T-helper 17 cell (primary cell): ENCODE measurements around the gene ERVV-1. TPM values are rescaled to one million over a fixed set of nuclear protein-coding genes. Genes with fewer than 3 reads are reported as not detected.
"Not testable (repeated sequence)": the region's sequence is repeated elsewhere in the genome, so short reads cannot be mapped to it uniquely, and the experiment has no call there.

ENCODE experiments used
- ATAC-seq: fragments of 150-1000 bp; cut with Tn5 transposase; 2 replicates; pipeline ENCODE4 v1.10.0; 2021; ENCODE audit warnings: mild to moderate bottlenecking, moderate library complexity
- DNase-seq, 3 donors: peaks; one replicate each; pipeline versions ENCODE4 v3.0.0 to v3.0.0-alpha.2; 2020 to 2021
- H3K9me3 ChIP-seq: one replicate; pipeline ENCODE4 v1.7.0; 2013; ENCODE audit warnings: low read length, mild to moderate bottlenecking; ENCODE audit not compliant: control insufficient read depth, poor library complexity, severe bottlenecking
- H3K27ac Mint-ChIP-seq: one replicate; pipeline ENCODE4 v1.8.0; 2022; ENCODE audit warnings: mild to moderate bottlenecking, moderate library complexity, mixed read lengths
- H3K27me3 Mint-ChIP-seq: one replicate; pipeline ENCODE4 v1.8.0; 2022; ENCODE audit warnings: mixed read lengths
- H3K36me3 Mint-ChIP-seq: one replicate; pipeline ENCODE4 v1.8.0; 2022; ENCODE audit warnings: low read depth, mixed read lengths
- H3K4me1 Mint-ChIP-seq: one replicate; pipeline ENCODE4 v1.8.0; 2022; ENCODE audit warnings: mild to moderate bottlenecking, mixed read lengths
- H3K4me3 Mint-ChIP-seq: one replicate; pipeline ENCODE4 v1.8.0; 2022; ENCODE audit warnings: mild to moderate bottlenecking, moderate library complexity, mixed read lengths
- total RNA-seq, 4 donors: library from RNA in 2 of 4; stranded (reverse) in 2 of 4; gene quantifications; one replicate each; pipeline ENCODE4 v1.2.3 and lab custom pipeline; 2022 to 2026

ERVV-1 gene
- total RNA-seq, 2 donors from 2014 or later, result not detected

- no peak for DNase-seq
- Mint-ChIP-seq H3K27me3 (no peaks in the 10 kb centered on the region), H3K4me1 (no peaks in the 10 kb centered on the region), H3K27ac (no peak overlapping the region), H3K4me3 (no peak overlapping the region), H3K36me3 (no peaks in the 10 kb centered on the region)
- no peaks in the 10 kb centered on the region for H3K9me3 ChIP-seq
- no peak for ATAC-seq
Measured at GRCh38 chr19:53002479-53002878, 11.2 kb upstream of the ERVV-1 start.

GRCh38 chr19:53004242-53004641, 9.5 kb upstream of the ERVV-1 start:
- no peak for ATAC-seq
- H3K36me3 Mint-ChIP-seq, result no peaks in the 10 kb centered on the region
- no peak for DNase-seq
- no peaks in the 10 kb centered on the region for H3K9me3 ChIP-seq
- no peaks in the 10 kb centered on the region for H3K27me3 Mint-ChIP-seq
- no peaks in the 10 kb centered on the region for H3K4me1 Mint-ChIP-seq
- no peak overlapping the region for H3K27ac Mint-ChIP-seq
- no peak overlapping the region for H3K4me3 Mint-ChIP-seq

- ATAC-seq, result no peak
- no peak overlapping the region for H3K4me3 Mint-ChIP-seq
- H3K27ac Mint-ChIP-seq, result no peak overlapping the region
- no peak for DNase-seq
- H3K36me3 Mint-ChIP-seq, result no peaks in the 10 kb centered on the region
- no peaks in the 10 kb centered on the region for H3K27me3 Mint-ChIP-seq
- no peaks in the 10 kb centered on the region for H3K9me3 ChIP-seq
- no peaks in the 10 kb centered on the region for H3K4me1 Mint-ChIP-seq
Measured at GRCh38 chr19:53007200-53007599, 6.5 kb upstream of the ERVV-1 start.

DNA sequence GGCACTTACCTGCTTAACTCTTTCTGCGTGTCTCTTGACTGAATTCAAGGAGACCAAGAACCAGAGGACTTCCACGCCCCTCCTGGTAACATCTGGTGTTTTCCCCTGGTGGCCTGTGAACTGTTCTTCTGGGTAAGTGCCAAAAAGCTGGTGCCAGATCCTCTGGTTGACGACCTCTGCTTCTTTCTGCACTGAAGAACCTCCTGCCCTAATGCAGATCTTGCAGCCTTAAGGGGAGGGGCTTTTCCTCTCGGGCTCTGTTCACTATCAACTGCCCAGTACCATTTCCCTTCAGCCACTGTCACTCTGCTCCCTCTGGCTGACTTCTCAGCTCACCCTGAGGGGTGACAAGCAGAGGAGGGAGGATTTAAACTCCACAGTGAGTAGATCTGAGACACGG, 6.1 kb upstream of the ERVV-1 start:
- no peaks in the 10 kb centered on the region for H3K9me3 ChIP-seq
- no peaks in the 10 kb centered on the region for H3K36me3 Mint-ChIP-seq
- no peak for ATAC-seq
- DNase-seq, result no peak
- no peak overlapping the region for H3K4me3 Mint-ChIP-seq
- H3K4me1 Mint-ChIP-seq, result no peaks in the 10 kb centered on the region
- H3K27ac Mint-ChIP-seq, result no peak overlapping the region
- H3K27me3 Mint-ChIP-seq, result no peaks in the 10 kb centered on the region

GRCh38 chr19:53008061-53008778, 5.5 kb upstream of the ERVV-1 start:
- H3K9me3 ChIP-seq, result no peaks in the 10 kb centered on the region
- DNase-seq (no peak), ATAC-seq (no peak)
- no peaks in the 10 kb centered on the region for H3K4me1 Mint-ChIP-seq
- no peaks in the 10 kb centered on the region for H3K27me3 Mint-ChIP-seq
- H3K4me3 Mint-ChIP-seq, result no peak overlapping the region
- H3K36me3 Mint-ChIP-seq, result no peaks in the 10 kb centered on the region
- H3K27ac Mint-ChIP-seq, result no peak overlapping the region

- Mint-ChIP-seq H3K4me3 (no peak overlapping the region), H3K36me3 (no peaks in the 10 kb centered on the region), H3K27me3 (no peaks in the 10 kb centered on the region), H3K4me1 (no peaks in the 10 kb centered on the region), H3K27ac (no peak overlapping the region)
- H3K9me3 ChIP-seq, result no peaks in the 10 kb centered on the region
- ATAC-seq (no peak), DNase-seq (no peak)
Measured at GRCh38 chr19:53010494-53010893, 3.2 kb upstream of the ERVV-1 start.

GRCh38 chr19:53012006-53012405, 1.7 kb upstream of the ERVV-1 start:
- Mint-ChIP-seq H3K4me3 (no peak overlapping the region), H3K27me3 (no peaks in the 10 kb centered on the region), H3K36me3 (no peaks in the 10 kb centered on the region), H3K4me1 (no peaks in the 10 kb centered on the region), H3K27ac (no peak overlapping the region)
- DNase-seq (no peak), ATAC-seq (no peak)
- no peaks in the 10 kb centered on the region for H3K9me3 ChIP-seq

DNA sequence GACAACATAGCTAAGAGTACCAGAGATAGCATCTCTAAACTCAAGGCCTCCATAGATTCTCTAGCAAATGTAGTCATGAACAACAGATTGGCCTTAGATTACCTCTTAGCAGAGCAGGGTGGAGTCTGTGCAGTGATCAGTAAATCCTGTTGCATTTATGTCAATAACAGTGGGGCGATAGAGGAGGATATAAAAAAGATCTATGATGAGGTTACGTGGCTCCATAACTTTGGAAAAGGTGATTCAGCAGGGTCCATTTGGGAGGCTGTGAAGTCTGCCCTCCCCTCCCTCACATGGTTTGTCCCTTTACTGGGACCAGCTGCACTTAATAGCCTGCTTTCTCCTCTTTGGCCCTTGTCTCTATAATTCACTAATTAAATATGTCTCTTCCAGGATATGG, 1.4 kb downstream of the ERVV-1 start:
- no peaks in the 10 kb centered on the region for H3K36me3 Mint-ChIP-seq
- DNase-seq (no peak), ATAC-seq (no peak)
- peaks cover 3% of the 10 kb centered on the region for H3K9me3 ChIP-seq
- no peaks in the 10 kb centered on the region for H3K27me3 Mint-ChIP-seq
- H3K4me1 Mint-ChIP-seq, result no peaks in the 10 kb centered on the region
- H3K27ac Mint-ChIP-seq, result no peak overlapping the region
- H3K4me3 Mint-ChIP-seq, result no peak overlapping the region

GRCh38 chr19:53015730-53016129, 2.0 kb downstream of the ERVV-1 start:
- no peak for DNase-seq
- H3K27me3 Mint-ChIP-seq, result no peaks in the 10 kb centered on the region

GRCh38 chr19:53019684-53020083, 6.0 kb downstream of the ERVV-1 start:
- no peaks in the 10 kb centered on the region for H3K27me3 Mint-ChIP-seq
- no peak for DNase-seq
- no peaks in the 10 kb centered on the region for H3K36me3 Mint-ChIP-seq
- H3K4me1 Mint-ChIP-seq, result no peaks in the 10 kb centered on the region
- ATAC-seq, result no peak
- no peak overlapping the region for H3K4me3 Mint-ChIP-seq
- H3K27ac Mint-ChIP-seq, result no peak overlapping the region
- peaks cover 5% of the 10 kb centered on the region for H3K9me3 ChIP-seq

More at GRCh38 chr19:53015730-53016129, 2.0 kb downstream of the ERVV-1 start:
- ATAC-seq, result no peak
- H3K4me3 Mint-ChIP-seq, result no peak overlapping the region
- H3K4me1 Mint-ChIP-seq, result no peaks in the 10 kb centered on the region
- H3K27ac Mint-ChIP-seq, result no peak overlapping the region
- no peaks in the 10 kb centered on the region for H3K36me3 Mint-ChIP-seq
- peaks cover 5% of the 10 kb centered on the region for H3K9me3 ChIP-seq

DNA sequence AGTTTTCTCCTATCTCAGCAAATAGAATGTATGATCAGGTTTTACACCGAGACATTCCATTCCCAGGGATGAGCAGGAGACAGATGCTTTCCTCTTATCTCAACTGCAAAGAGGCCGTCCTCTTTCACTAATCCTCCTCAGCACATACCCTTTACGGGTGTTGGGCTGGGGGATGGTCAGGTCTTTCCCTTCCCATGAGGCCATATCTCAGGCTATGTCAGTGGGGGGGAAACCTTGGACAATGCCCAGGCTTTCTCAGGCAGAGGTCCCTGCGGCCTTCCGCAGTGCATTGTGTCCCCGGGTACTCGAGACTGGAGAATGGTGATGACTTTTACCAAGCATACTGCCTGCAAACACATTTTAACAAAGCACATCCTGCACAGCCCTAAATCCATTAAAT, 14.6 kb downstream of the ERVV-1 start:
- H3K27me3 Mint-ChIP-seq, H3K36me3 Mint-ChIP-seq, H3K9me3 ChIP-seq, H3K4me1 Mint-ChIP-seq, ATAC-seq, H3K4me3 Mint-ChIP-seq, H3K27ac Mint-ChIP-seq, DNase-seq: not testable (repeated sequence)

DNA sequence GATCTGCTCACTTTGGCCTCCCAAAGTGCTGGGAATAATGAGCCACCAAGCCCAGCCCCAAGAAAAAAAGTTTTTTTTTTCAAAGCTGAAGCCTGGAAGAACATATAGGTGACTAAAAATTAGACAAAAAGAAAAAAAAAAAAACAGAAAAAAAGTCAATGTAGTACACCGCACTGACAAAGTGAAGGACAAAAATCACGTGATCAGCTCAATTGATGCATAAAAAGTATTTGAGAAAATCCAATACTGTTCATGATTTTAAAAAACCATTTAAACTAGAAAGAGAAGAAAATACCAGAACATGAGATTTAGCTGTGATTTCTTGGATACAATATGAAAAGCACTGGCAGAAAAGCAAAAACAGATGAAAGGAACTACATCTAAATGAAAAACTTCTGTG, 20.3 kb downstream of the ERVV-1 start:
- ATAC-seq, result no peak
- no peak for DNase-seq
- Mint-ChIP-seq H3K36me3 (peaks cover 2% of the 10 kb centered on the region), H3K27ac (no peak overlapping the region), H3K4me3 (no peak overlapping the region), H3K27me3 (no peaks in the 10 kb centered on the region), H3K4me1 (no peaks in the 10 kb centered on the region)
- peaks cover 8% of the 10 kb centered on the region for H3K9me3 ChIP-seq

DNA sequence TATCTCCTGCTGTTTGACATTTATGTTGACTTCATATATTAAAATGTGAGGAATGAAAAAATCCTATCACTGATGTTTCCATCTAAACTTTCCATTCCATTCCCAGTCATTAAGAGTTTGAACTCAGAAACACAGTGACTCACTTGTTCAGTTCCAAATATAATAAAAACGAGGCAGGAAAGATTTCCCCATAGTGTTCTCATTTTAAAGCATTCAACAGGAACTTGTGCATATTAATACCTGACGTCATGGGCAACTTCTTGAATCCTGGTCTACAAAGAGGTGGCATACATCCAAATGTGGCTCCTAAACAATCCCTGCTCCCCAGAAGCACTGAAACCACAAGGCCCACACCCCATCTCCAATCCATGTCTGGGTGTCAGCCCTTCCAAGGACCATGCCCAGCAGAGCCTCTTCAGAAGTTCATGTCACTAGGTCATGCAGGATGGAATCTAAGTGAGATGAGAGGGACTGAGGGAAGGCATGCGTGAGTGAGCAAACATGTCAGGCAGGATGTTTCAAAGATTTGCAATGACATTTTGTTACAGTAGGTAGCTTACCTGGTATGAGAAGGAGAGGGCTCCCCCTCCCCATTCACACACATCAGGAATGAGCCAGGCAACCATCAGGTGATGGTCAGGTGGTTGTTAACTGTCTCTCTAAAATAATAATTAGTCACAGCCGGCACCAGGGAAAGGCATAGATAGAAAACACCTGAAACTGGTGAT, 21.4 kb downstream of the ERVV-1 start:
- DNase-seq (no peak), ATAC-seq (no peak)
- H3K36me3 Mint-ChIP-seq, result peaks cover 2% of the 10 kb centered on the region
- H3K4me3 Mint-ChIP-seq, result no peak overlapping the region
- H3K4me1 Mint-ChIP-seq, result no peaks in the 10 kb centered on the region
- no peak overlapping the region for H3K27ac Mint-ChIP-seq
- H3K27me3 Mint-ChIP-seq, result no peaks in the 10 kb centered on the region
- H3K9me3 ChIP-seq, result peaks cover 8% of the 10 kb centered on the region
